Activated T-helper 2 cell treated with anti-CD3 and anti-CD28 coated beads, Interferon-gamma antibody, Interleukin-2, Interleukin-4, amounts not matched to agents 10 μg/mL and 5 μg/mL and 100 μg/mL, durations not matched to agents 14 hours and 24 hours and 36 hours (primary cell): Measurements from ENCODE around the gene CDH4. TPM values are rescaled to one million over a fixed set of nuclear protein-coding genes. Genes with fewer than 3 reads are reported as not detected.
"Not testable (repeated sequence)": the region's sequence is repeated elsewhere in the genome, so short reads cannot be mapped to it uniquely, and the experiment has no call there.

Experiments used
- DNase-seq: peaks from one replicate; pipeline ENCODE4 v3.0.0; 2021; ENCODE audit warnings: low spot score
- H3K27ac Mint-ChIP-seq: one replicate; pipeline ENCODE4 v1.8.0; 2021; ENCODE audit warnings: mixed read lengths
- H3K27me3 Mint-ChIP-seq: one replicate; pipeline ENCODE4 v1.8.0; 2021; ENCODE audit warnings: low read depth, mixed read lengths
- H3K36me3 Mint-ChIP-seq: one replicate; pipeline ENCODE4 v1.8.0; 2021; ENCODE audit warnings: low read depth, mixed read lengths
- H3K4me1 Mint-ChIP-seq: one replicate; pipeline ENCODE4 v1.8.0; 2021; ENCODE audit warnings: low read depth, mixed read lengths
- H3K4me3 Mint-ChIP-seq: one replicate; pipeline ENCODE4 v1.8.0; 2021; ENCODE audit warnings: low read depth, mild to moderate bottlenecking, moderate library complexity, mixed read lengths
- H3K9me3 Mint-ChIP-seq: one replicate; pipeline ENCODE4 v1.8.0; 2021; ENCODE audit warnings: mixed read lengths
- intact Hi-C: fragments of 100-400 bp; cut with micrococcal nuclease; formaldehyde crosslinking; loops from one replicate; pipeline ENCODE4 v1.15.1; 2023
- total RNA-seq: library from RNA; stranded (reverse); gene quantifications from 2 replicates; pipeline ENCODE4 v1.2.3, GENCODE V29; 2022

CDH4 gene
- total RNA-seq, 1 donor from 2014 or later, result not detected

- Mint-ChIP-seq H3K9me3 (no peaks in the 10 kb centered on the region), H3K4me3 (no peak overlapping the region), H3K27ac (no peak overlapping the region), H3K36me3 (no peaks in the 10 kb centered on the region), H3K4me1 (no peaks in the 10 kb centered on the region), H3K27me3 (peaks cover 21% of the 10 kb centered on the region)
- intact Hi-C loops, result no loop called here
- no peak for DNase-seq
Observed at GRCh38 chr20:61256824-61257223, 4.8 kb downstream of the CDH4 start.

- Mint-ChIP-seq H3K9me3 (no peaks in the 10 kb centered on the region), H3K27ac (no peak overlapping the region), H3K4me3 (no peak overlapping the region), H3K4me1 (no peaks in the 10 kb centered on the region), H3K36me3 (no peaks in the 10 kb centered on the region), H3K27me3 (peaks cover 21% of the 10 kb centered on the region)
- intact Hi-C loops, result no loop called here
- no peak for DNase-seq
Observed at GRCh38 chr20:61257611-61258010, 5.5 kb downstream of the CDH4 start.

- H3K27ac Mint-ChIP-seq, result no peak overlapping the region
- intact Hi-C loops, result no loop called here
Observed at GRCh38 chr20:61259741-61260140, 7.7 kb downstream of the CDH4 start.

GRCh38 chr20:61260905-61261304, 8.8 kb downstream of the CDH4 start:
- Mint-ChIP-seq H3K9me3 (no peaks in the 10 kb centered on the region), H3K4me1 (no peaks in the 10 kb centered on the region), H3K27me3 (peaks cover 2% of the 10 kb centered on the region), H3K36me3 (no peaks in the 10 kb centered on the region), H3K27ac (no peak overlapping the region), H3K4me3 (no peak overlapping the region)
- intact Hi-C loops, result no loop called here
- no peak for DNase-seq

More at GRCh38 chr20:61259741-61260140, 7.7 kb downstream of the CDH4 start:
- Mint-ChIP-seq H3K9me3 (no peaks in the 10 kb centered on the region), H3K4me3 (no peak overlapping the region), H3K4me1 (no peaks in the 10 kb centered on the region), H3K36me3 (no peaks in the 10 kb centered on the region), H3K27me3 (peaks cover 11% of the 10 kb centered on the region)
- DNase-seq, result no peak

- Mint-ChIP-seq H3K4me3 (no peak overlapping the region), H3K27me3 (no peaks in the 10 kb centered on the region), H3K4me1 (no peaks in the 10 kb centered on the region), H3K36me3 (no peaks in the 10 kb centered on the region), H3K27ac (no peak overlapping the region), H3K9me3 (no peaks in the 10 kb centered on the region)
- intact Hi-C loops, result no loop called here
- DNase-seq, result no peak
Observed at GRCh38 chr20:61262036-61262435, 10.0 kb downstream of the CDH4 start.

GRCh38 chr20:61262514-61262913, 10.5 kb downstream of the CDH4 start:
- Mint-ChIP-seq H3K36me3 (no peaks in the 10 kb centered on the region), H3K27me3 (no peaks in the 10 kb centered on the region)

GRCh38 chr20:61263084-61263695, 11.1 kb downstream of the CDH4 start:
- intact Hi-C loops, result no loop called here
- peak; percentile 10 for DNase-seq
- Mint-ChIP-seq H3K27ac (no peak overlapping the region), H3K36me3 (no peaks in the 10 kb centered on the region), H3K9me3 (no peaks in the 10 kb centered on the region), H3K4me3 (no peak overlapping the region), H3K4me1 (no peaks in the 10 kb centered on the region), H3K27me3 (no peaks in the 10 kb centered on the region)

More at GRCh38 chr20:61262514-61262913, 10.5 kb downstream of the CDH4 start:
- H3K9me3 Mint-ChIP-seq, result no peaks in the 10 kb centered on the region
- H3K4me1 Mint-ChIP-seq, result no peaks in the 10 kb centered on the region
- H3K27ac Mint-ChIP-seq, result no peak overlapping the region
- intact Hi-C loops, result no loop called here
- no peak overlapping the region for H3K4me3 Mint-ChIP-seq
- no peak for DNase-seq

GRCh38 chr20:61263938-61264337, 11.9 kb downstream of the CDH4 start:
- Mint-ChIP-seq H3K4me1 (no peaks in the 10 kb centered on the region), H3K27ac (no peak overlapping the region), H3K9me3 (no peaks in the 10 kb centered on the region), H3K27me3 (no peaks in the 10 kb centered on the region), H3K4me3 (no peak overlapping the region), H3K36me3 (no peaks in the 10 kb centered on the region)
- no peak for DNase-seq
- intact Hi-C loops, result no loop called here

GRCh38 chr20:61267241-61267640, 15.2 kb downstream of the CDH4 start:
- no peak overlapping the region for H3K27ac Mint-ChIP-seq
- intact Hi-C loops, result no loop called here
- H3K36me3 Mint-ChIP-seq, result no peaks in the 10 kb centered on the region
- H3K4me1 Mint-ChIP-seq, result no peaks in the 10 kb centered on the region
- no peak overlapping the region for H3K4me3 Mint-ChIP-seq
- DNase-seq, result no peak
- no peaks in the 10 kb centered on the region for H3K27me3 Mint-ChIP-seq
- no peaks in the 10 kb centered on the region for H3K9me3 Mint-ChIP-seq

GRCh38 chr20:61268024-61268423, 16.0 kb downstream of the CDH4 start:
- intact Hi-C loops, result no loop called here
- no peak overlapping the region for H3K4me3 Mint-ChIP-seq

GRCh38 chr20:61271312-61272231, 19.5 kb downstream of the CDH4 start:
- Mint-ChIP-seq H3K9me3 (peaks cover 15% of the 10 kb centered on the region), H3K27me3 (no peaks in the 10 kb centered on the region), H3K4me3 (no peak overlapping the region), H3K4me1 (no peaks in the 10 kb centered on the region), H3K27ac (no peak overlapping the region), H3K36me3 (no peaks in the 10 kb centered on the region)
- intact Hi-C loops, result no loop called here
- no peak for DNase-seq

More at GRCh38 chr20:61268024-61268423, 16.0 kb downstream of the CDH4 start:
- Mint-ChIP-seq H3K27me3 (no peaks in the 10 kb centered on the region), H3K27ac (no peak overlapping the region), H3K36me3 (no peaks in the 10 kb centered on the region), H3K9me3 (no peaks in the 10 kb centered on the region), H3K4me1 (no peaks in the 10 kb centered on the region)
- DNase-seq, result no peak

GRCh38 chr20:61273024-61273423, 21.0 kb downstream of the CDH4 start:
- H3K36me3 Mint-ChIP-seq, H3K4me3 Mint-ChIP-seq, DNase-seq, H3K27ac Mint-ChIP-seq, intact Hi-C loops, H3K4me1 Mint-ChIP-seq, H3K27me3 Mint-ChIP-seq: not testable (repeated sequence)
- H3K9me3 Mint-ChIP-seq, result peaks cover 15% of the 10 kb centered on the region

GRCh38 chr20:61273666-61274065, 21.6 kb downstream of the CDH4 start:
- H3K9me3 Mint-ChIP-seq, result peaks cover 15% of the 10 kb centered on the region
- H3K27ac Mint-ChIP-seq, H3K36me3 Mint-ChIP-seq, H3K4me1 Mint-ChIP-seq, intact Hi-C loops, H3K4me3 Mint-ChIP-seq, H3K27me3 Mint-ChIP-seq, DNase-seq: not testable (repeated sequence)
